ENCODE measurements around the gene TNFSF10.
"Not testable (repeated sequence)": the region's sequence is repeated elsewhere in the genome, so short reads cannot be mapped to it uniquely, and the experiment has no call there.

TNFSF10 gene

DNA sequence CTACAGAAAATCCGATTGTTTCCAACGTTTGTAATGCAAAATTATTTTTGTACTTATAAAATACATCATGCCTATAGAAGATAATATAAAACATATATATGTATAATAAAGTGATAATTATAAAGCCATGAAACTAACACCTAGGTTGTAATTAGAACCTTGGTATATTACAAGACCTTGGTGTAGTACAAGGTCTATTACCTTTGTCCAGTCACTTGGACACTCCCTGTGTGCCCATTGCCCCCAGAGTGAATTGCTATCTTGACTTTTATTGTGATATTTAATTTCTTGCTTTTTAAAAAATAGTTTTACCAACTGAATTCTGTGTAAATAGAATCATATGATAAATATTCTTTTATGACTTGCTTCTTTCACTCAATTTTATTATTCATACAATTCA lies 20.7 kb upstream of the TNFSF10 start:
- no peak for DNase-seq (ENCODE audit: low read depth)

DNA sequence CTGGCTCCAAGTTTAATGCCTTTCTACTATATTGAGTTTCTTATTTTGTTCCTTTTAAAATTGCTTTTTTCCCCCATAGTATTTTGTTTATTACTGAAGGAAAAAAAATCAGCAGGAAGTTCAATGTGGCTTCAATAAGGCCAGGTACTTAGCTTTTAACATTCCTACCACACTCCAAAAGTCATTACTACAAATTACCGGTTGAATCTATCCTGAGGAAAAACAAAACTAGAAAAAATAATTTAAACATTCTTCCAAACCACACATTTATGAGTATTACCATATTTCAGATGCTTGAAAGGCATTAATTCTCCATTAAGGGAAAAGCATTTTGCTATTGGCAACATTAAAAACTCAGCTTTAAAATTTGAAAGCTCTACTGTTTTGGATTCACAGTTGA lies 20.2 kb upstream of the TNFSF10 start:
- no peak for DNase-seq (ENCODE audit: low read depth)

DNA sequence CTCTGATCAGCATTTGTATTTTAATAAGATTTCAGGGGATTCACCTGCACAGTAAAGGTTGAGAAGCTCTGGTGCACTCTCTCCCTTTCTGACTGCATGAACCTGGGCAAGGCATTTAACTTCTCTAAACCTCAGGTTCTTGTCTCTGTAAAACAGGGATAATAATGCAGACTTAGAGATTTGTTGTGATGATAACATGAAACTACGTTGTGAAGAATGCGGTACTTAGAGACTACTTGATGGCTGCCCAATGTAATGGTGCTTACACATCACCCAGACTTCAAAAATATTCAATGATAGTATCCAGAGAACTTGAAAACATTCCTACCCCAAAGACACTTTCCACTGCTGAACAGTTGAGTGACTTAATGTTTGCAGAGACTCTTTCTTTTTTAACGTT lies 19.8 kb upstream of the TNFSF10 start:
- no peak for DNase-seq (ENCODE audit: low read depth)

DNA sequence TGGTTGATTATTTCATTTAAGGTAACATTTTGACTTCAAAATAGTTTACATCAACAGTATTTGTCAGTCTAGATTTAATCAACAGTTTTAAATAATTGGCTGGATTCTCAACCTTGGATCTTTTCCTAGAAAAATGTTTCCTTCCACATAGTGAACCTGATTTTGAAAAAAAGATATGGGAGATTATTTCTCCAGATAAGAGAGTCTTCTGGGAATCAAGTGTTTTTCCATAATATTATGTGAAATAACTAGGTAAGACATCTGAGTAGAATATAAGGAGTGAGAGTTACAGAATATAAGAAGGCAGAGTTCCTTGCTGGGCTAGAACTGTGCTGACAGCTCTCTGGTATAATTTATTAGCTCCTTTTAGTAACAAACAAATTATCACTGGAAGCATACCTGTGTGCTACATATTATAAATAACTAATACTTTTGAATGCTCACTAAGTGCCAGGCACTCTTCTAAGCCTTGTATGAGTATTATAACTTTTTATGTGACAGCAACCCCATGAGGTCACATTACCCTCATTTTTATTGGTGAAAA lies 18.8 kb upstream of the TNFSF10 start:
- DNase-seq (ENCODE audit: low read depth), result no peak

DNA sequence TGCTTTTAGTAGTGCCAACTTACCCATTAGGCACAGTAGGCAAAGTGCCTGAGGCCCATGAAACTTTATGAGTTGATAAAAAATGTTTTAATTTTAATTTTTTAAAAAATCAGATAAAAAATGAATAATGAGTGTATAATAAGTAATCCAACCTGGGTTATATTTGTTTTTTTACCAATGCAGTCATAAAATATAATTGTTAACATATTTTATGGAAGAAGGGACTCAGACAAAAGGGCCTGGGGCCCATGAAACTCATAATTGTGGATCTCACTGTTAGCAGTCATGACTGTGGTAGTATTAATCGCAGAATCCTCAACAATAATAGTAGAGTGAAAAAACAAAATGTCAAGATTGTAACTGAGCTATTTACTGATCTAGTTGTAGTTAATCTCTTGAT lies 16.8 kb upstream of the TNFSF10 start:
- DNase-seq (ENCODE audit: low read depth), result no peak

DNA sequence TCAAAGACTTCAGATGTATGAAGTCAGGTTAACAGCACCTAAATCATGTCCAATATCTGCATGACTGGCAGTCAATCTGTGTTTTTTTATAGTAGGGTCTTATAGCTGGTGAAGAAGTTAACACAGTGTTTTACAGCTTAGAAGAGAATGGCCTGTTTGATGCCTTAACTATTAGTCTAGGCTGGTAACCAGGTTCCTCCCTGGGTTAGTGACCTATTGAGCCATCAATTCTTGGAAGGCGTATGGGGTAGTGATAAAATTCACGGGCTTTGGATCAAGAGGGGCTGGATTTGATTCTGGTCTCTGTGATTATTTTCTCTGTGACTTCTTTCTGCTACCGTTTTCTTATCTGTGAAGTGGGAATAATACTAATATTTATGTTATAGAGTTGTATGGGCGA lies 16.0 kb upstream of the TNFSF10 start:
- DNase-seq (ENCODE audit: low read depth), result no peak

DNA sequence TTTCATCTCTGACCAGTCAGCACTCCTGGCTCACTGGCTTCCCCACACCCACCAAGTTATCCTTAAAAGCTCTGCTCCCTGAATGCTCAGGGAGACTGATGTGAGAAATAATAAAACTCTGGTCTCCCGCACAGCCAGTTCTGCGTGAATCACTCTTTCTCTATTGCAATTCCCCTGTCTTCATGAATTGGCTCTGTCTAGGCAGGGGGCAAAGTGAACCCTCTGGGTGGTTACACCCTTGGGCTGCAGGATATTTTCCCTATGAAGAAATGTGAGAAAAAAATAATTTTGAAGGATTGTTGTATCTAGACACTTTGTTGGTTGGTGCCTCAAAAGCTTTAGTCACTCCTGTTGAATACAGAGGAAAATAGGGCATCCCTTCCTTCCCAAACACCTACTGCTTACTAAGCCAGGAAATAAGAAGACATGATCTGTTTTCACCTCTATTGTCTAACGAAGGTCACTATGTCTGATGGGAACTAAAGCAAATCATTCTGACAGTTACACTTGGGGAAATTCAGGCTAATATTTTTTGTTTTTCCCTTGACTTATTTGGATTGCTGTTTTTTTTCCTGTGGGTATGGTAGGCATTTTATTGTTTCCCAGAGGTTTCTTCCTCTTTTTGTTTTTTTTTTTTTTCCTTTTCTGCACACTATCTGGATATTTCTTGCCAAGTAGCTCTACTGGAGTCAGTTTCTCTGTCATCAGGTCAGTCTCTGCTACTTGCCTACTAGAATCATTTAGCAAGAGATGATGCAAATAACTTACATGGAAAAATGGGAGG lies 15.3 kb upstream of the TNFSF10 start:
- DNase-seq (ENCODE audit: low read depth), result no peak

DNA sequence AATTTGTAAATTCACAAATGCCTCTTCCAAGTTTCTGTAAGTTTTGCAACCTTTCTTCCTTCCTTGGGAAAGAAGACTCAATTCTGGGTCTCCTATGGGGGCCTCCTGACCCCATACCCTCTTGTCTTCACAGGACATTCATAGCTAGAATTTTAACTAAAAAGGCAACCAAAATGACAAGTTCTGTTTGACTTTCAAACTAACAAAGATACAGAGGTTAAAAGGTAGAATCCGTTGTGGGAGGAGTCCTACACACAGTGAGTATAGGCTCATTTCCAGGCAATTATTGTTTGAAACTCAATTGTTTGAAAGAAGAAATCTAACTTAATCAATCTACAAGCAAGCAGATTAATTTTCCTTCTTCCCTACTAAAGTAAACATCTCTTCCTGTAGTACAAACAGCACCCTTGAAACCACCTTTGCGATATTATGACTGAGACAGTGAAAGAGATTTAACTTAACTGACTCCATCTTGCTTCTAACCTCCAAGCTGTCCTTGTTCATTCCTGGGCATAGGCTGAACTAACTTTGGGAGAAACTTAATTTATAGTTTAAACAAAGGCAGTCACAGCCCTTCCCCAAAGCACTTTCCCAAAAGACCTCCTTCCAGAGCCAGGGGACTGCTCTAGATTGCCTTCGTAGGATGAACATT lies 14.4 kb upstream of the TNFSF10 start:
- DNase-seq (ENCODE audit: low read depth), result no peak

DNA sequence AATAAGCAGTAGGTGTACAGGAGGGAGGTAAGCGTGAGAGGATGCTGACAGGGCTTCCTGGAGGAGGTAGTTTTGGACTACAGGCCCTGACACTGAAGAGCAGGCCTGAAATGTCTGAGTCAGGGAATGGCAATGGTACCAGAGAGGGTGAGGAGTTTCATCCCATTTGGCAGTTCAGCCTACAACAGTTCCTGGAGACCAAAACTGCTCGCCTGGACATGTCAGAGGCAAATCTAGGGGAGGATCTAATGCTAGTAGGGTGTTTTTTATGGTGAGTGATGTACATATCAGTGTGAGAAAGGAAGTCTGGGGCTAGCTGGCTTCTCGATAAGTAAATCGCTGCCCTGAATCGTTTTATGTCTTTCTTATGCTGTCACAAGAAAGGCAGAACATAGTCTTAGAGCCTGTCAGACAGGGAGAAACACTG lies 13.8 kb upstream of the TNFSF10 start:
- DNase-seq (ENCODE audit: low read depth), result no peak

DNA sequence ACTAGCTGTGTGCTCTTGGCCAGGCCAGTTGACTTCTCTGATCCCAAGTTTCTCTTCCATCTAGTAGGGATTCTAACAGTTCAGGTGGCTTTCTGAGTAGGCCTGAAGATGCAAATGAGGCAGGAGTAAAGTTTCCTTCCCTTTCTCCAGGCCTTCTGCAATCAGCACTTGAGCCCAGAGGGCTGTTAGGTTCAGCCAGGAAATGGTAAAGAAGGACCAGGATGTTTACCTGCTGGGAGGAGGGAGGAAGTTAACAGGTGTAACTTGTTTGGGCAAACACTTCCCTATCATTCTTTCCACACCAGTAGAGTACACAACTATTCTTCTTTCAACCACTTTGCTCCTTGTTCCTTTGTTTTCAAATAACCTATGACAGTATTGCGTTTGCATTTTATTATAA lies 13.3 kb upstream of the TNFSF10 start:
- no peak for DNase-seq (ENCODE audit: low read depth)

DNA sequence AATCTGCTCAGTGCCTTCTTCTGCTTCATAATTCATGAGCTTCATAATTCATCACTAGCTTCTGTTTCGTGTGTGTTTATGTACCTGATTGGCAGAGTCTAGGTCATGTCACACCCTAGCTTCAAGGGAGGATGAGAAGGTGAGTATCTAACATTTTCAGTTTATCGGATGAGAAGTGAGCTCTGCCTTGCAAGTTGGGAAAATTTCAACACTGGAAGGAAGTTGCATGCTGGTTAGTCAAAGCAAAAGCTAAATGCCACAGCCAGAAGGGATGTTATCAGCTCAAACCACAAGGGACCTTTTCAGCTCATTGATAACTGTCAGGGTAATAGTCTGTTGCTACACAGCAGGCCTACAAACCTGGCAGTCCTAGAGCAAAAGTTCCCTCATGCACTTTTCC lies 7.3 kb upstream of the TNFSF10 start:
- no peak for DNase-seq (ENCODE audit: low read depth)

DNA sequence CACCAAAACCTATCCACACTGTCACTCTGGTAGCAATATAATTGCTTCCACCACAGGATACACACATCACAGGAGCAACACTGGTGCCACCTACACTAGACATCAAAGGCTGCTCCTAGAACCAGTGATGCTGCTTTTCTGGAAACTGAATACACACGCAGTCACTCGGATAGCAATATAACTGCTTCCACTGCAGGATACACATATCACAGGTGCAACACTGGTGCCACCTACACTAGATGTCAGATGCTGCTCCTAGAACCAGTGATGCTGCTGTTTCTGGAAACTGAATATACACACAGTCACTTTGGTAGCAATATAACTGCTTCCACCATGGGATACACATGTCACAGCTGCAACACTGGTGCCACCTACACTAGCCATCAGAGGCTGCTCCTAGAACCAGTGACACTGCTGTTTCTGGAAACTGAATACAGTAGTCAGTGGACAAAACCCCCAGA lies 6.9 kb upstream of the TNFSF10 start:
- DNase-seq (ENCODE audit: low read depth), result no peak

DNA sequence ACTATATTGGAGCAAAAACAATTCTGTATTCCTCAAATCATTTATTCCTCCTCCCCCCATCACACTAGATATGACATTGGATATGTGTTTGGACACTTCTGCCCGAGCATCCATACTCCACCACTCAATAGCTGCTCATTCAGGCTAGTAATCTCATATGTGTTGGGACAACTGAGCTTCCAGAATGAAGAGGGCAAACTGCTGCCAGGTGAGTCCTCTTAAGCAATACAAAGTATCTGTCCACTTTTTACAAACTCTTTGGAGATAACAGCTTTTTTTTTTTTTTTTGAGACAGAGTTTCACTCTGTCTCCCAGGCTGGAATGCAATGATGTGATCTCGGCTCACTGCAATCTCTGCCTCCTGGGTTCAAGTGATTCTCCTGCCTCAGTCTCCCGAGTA lies 5.4 kb upstream of the TNFSF10 start:
- DNase-seq (ENCODE audit: low read depth), result no peak

DNA sequence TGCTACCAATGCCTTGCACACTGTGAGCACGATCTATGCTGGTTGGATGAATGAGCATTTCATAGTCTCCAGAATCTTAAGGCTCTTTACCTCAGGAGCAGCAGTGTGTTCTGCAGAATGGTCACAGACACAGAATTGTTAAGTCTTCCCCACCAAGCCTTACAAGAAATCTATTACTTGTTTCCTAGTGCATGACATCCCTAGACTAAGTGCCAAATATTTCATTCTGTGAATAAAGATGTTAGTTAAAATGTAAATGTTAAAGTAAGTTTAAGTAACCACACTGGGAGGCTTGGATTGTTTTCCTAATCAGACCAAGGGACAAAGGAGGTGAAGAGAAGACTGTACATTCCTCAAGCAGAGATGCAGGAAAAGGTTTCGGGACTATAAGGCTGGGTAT lies 4.1 kb upstream of the TNFSF10 start:
- no peak for DNase-seq (ENCODE audit: low read depth)

DNA sequence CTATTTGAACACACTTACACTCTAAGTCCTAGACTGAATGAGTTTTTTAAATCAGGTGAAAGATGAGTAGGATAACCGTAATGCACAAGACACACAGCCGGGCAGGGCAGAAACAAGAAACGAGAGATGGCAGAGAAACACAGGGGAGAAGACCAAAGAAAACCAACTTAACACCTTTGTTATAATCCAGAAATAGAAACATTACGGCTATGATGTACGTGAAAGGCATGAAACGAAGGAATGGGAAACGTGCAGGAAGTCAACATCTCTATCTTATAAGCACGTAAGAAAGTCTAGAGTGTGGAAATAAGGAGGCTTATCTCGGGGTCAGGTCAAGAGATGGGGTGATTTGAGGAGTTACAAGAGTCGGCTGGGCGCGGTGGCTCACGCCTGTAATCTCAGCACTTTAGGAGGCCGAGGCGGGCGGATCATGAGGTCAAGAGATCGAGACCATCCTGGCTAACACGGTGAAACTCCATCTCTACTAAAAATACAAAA lies 1.9 kb upstream of the TNFSF10 start:
- no peak for DNase-seq (ENCODE audit: low read depth)

DNA sequence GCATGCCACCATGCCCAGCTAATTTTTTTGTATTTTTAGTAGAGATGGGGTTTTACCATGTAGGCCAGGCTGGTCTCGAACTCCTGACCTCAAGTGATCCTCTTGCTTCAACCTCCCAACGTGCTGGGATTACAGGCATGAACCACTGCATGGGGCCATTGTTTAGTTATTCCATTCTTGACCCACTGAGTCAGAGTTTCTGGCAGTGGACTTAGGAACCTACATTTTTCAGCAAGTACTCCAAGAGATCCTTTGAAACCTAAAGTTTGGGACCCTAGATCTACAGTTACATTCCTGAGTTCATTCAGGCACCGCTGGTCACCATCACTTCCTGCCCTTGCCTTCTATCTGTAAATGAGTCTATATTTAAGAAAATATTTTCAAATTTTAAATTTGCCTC lies 1.4 kb upstream of the TNFSF10 start:
- DNase-seq (ENCODE audit: low read depth), result no peak

DNA sequence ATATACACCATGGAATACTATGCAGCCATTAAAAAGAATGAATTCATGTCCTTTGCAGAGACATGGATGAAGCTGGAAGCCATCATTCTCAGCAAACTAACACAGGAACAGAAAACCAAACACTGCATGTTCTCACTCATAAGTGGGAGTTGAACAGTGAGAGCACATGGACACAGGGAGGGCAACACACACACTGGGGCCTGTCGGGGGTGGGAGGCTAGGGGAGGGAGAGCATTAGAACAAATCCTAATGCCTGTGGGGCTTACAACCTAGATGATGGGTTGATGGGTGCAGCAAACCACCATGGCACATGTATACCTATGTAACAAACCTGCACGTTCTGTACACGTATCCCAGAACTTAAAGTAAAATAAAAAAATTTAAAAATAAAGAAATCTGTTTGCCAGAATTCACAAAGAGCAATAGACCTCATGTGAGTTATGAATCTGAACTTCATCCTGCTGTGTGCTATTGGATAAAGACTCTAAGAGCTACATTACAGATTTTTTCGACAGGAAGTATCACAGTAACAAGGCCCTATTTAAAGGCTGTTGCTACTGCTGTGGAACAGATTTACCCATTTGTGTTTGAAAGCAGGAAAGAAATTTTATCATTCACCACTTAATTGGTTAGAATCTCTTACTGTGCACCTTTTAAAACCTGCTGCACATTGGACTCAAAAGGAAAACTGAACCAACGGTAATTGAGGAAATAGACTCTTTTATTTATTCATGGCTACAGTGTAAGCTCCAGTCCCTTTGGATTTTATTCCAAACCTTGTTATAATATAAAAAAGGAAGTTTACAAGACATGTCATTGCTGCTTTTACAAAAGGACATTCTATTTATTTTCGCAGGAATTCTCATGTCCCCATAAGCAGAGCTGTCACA lies 1.1 kb downstream of the TNFSF10 start:
- DNase-seq (ENCODE audit: low read depth), result not testable (repeated sequence)

DNA sequence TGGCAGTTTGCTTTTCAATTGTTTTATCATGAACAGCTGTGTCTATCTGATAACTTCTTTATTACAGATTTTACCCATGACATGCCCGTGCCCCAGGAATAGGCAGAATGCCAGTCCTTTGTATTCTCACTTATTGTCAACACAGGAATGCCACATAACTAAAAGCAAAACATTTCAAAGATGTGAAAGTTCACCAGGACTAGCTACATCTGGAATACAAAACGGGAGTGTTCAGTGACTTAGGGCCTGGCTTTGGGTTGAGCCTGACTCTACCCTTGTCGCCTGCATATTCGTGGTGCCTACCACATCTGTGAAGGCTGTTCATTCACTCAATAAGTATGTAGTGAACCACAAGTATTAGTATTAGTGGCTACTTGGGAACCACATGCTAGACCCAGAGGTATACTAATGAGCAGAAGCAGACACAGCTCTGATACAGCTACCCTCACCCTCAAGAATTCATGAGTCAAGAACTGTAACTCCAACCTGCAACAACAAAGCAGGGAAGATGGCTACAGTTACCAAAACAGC lies 2.9 kb downstream of the TNFSF10 start:
- DNase-seq (ENCODE audit: low read depth), result no peak

DNA sequence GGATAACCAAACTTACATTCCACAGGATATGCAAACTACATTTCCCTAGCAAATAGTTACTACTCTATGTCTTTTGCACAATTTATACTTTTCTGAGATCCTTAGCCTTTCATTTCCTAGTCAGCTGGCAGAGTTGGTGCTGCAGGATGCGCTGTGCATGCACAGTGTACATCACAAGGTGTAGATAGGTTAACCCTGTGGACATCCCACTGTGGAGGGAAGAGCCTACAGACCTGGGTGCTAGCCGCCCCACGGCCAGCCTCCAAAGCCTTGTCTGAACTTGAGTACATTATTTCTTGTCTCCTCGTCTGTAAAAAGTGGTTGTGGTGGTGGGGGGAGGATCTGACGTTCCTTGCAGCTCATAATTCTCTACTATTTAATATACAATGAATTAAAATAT lies 3.5 kb downstream of the TNFSF10 start:
- no peak for DNase-seq (ENCODE audit: low read depth)

DNA sequence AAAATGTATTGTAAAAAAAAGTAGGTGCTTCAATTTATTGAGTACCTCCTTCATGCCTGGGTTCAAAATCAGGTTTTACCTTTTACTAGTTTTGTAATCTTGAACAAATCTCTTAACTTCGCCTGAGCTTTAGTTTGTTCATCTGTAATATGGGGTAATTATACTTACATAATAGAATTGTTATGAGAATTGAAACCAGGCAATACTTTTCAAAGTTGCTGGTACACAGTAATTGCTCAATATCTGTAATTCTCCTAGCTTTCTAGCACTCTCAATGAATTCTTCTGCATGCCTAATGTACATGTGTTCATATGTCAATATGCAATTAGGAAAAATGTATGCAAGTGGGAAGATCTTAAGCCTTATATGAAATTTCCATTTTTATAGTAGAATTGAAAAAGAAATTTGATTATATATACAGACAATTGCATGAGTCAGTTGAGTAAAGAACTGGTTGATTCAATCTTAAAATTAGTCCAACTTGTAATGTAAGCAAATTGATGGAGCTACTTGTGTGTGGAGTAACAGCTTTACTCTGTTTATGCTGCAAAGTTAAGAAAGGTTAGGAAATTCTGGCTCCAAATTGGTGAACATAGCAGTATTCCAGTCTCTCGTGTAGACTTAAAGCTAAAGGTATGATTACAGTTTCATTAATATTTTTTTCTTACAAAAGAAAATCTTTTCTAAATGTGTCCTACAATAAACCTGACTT lies 4.1 kb downstream of the TNFSF10 start:
- no peak for DNase-seq (ENCODE audit: low read depth)

DNA sequence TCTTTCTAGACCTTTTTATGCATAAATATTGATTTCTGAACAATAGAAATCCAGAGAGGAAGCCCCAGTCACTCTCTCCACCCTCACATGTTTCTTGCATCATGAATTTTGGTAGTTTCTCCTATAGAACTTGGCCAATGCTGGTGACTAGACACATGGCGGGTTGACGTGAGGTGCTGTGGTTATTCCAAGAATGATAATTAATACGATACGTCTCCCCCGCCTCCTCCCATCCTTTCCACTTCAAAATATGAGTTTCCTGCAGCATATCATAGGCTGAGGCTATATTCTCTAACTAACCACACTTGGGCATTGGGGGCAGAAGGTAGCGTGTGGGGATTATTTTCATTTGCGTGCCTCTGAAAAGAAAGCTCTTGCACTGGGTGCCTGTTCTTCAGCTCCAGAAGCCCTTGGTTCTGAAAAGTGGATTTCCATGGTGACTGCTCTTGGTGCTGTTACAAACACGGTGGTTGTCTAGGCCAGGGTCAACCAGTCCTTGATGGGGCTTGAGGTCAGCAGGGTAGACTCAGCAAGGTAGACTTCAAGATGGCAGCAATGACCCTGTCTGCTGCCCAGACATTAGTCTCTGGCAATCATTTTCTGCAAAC lies 5.3 kb downstream of the TNFSF10 start:
- DNase-seq (ENCODE audit: low read depth), result no peak
